GM12892 (cell line): ENCODE data around the gene POLR2B.

Experiments used
- DNase-seq: peaks from one replicate; pipeline ENCODE4 v3.0.0; 2011; ENCODE audit not compliant: insufficient read length
- FAIRE-seq: peaks from 2 replicates; lab custom pipeline; 2011; peaks lifted over from hg19 to GRCh38; lab: Jason Lieb, UNC
- POLR2A ChIP-seq: IDR thresholded peaks from 2 replicates; pipeline ENCODE4 v1.6.1; 2011; ENCODE audit warnings: low read depth, low read length, control low read depth
- POLR2AphosphoS5 ChIP-seq: IDR thresholded peaks from 2 replicates; pipeline ENCODE4 v1.6.1; 2011; ENCODE audit warnings: low read depth, low read length, control low read depth
- TAF1 ChIP-seq: IDR thresholded peaks from 2 replicates; pipeline ENCODE4 v1.6.1; 2011; ENCODE audit warnings: low read depth, mild to moderate bottlenecking, control low read depth, low read length, borderline replicate concordance

POLR2B gene

DNA sequence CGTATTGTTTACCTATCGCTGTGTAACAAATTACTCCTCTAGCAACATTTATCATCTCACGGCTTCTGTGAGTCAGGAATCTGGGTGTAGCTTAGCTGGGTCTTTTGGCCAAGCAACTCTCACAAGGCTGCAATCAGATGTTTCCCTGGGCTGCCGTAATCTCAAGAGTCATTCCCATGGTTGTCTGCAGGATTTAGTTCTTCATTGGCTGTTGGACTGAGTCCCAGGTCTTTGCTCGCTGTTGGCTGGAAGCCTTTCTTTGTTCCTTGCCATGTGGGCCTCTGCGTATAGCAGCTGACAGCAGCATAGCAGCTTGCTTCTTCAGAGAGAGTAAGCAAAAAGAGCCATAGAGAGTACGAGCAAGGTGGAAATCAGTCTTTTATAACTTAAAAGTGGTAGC, 16.8 kb downstream of the POLR2B start:
- DNase-seq (no peak), FAIRE-seq (no peak)

DNA sequence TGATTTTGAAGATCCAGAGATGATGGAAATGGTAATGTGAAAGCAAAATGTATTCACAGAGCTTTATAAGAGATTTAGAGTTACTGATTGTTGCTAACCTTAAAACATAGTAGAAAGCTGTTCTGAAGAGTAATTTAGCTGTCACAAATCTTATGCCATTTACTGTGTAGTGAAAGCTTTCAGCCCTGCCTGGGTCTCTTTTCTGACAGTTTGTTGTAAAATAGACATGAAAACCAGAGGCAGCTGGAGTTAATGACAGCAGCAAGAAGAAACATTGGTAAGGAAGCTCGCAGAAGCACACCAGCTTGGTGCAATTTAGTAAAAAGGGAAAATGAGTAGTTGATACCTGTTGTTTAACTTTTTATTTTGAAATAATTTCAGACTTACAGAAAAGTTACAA, 21.1 kb downstream of the POLR2B start:
- FAIRE-seq: no peak
- no peak for DNase-seq
- TF ChIP-seq POLR2A (no peak), POLR2AphosphoS5 (no peak), TAF1 (no peak)

More for the DNA sequence above, 16.8 kb downstream of the POLR2B start:
- no peak for TF ChIP-seq POLR2A
- TF ChIP-seq TAF1: no peak
- no peak for TF ChIP-seq POLR2AphosphoS5

DNA sequence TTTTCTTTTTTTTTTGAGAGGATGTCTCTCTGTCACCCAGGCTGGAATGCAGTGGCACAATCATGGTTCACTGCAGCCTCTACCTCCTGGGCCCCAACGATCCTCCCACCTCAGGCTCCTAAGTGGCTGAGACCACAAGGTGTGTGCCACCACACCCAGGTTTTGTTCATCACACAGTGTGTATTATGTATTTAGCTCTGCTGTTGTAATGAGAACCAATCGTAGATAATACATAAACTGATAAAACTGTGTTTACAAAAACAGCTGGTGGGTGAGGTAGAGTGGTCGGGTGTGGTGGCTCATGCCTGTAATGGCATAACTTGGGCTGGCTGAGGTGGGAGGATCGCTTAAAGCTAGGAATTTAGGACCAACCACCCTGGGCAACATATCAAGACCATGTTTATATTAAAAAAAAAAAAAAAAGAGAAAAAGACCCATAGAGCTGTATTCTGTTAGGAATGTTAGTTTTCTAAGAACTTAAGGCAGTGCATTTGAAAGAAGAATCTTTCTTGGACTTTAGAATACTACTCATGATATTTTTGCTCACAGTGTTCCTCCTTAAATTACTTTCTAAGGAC, 34.9 kb downstream of the POLR2B start:
- FAIRE-seq (no peak), DNase-seq (no peak)
- no peak for TF ChIP-seq TAF1
- TF ChIP-seq POLR2A: no peak
- TF ChIP-seq POLR2AphosphoS5: no peak

DNA sequence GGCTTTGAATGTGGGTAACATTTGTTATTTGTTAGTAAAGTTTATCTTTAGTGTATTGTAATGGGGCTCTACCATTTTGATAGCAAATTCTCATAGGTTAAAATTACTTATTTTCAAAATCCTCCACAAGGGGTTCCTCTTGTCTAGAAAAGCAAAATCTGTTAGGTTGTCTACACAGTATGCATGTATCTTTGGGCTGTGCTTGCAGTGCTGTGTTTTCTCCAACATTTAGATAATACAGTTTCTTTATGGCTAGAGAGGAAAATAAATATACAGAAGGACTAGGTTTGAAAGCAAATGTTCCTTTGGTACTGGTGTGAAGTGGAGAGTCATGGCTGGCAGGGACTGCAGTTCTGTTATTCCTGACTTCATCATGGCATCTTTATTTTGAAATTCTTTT, 40.3 kb downstream of the POLR2B start:
- FAIRE-seq (no peak), DNase-seq (no peak)
- TF ChIP-seq TAF1: no peak
- TF ChIP-seq POLR2AphosphoS5: no peak
- no peak for TF ChIP-seq POLR2A

DNA sequence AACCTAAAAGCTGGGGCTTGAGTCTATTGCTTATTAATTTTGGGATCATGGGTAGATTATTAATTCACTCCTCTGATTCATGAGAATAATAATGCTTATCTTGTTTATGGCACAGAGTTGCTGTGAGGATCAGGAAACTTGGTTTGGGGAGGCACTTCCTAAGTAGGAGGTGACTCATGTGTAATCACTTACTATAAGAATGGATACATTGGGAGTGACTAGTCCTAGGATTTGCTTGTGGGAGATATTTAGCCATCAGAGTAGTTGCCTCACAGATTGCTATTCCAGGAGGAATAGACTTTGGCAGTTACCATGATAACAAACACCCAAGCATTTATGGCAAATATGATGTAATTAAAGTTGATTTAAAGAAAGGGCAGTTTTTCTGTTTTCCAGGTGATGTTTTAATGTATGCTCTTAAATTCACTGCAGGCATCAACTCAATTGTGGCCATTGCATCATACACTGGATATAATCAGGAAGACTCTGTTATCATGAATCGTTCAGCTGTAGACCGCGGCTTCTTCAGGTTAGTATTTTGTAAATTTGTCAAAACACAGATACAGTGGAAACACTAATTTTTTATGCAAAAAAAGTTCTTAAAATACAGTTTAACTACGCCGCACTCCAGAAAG, 41.9 kb downstream of the POLR2B start:
- FAIRE-seq (no peak), DNase-seq (no peak)
- TF ChIP-seq POLR2A (no peak), TAF1 (no peak), POLR2AphosphoS5 (no peak)

DNA sequence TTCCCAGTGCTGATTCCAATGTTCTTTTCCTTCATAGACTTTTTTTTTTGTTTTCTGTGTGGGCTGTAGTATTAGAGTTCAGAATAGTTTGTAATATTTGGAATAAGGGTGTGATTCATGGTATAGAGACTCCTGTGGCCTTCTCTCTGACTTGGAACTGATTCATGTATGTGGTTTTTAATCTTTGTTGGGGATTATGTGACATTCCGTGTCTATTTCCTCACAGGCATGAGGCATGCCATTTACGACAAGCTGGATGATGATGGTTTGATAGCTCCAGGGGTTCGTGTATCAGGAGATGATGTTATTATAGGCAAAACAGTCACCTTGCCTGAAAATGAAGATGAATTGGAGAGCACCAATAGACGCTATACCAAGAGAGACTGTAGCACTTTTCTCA, 44.4 kb downstream of the POLR2B start:
- TF ChIP-seq POLR2AphosphoS5: no peak
- FAIRE-seq: no peak
- no peak for DNase-seq

DNA sequence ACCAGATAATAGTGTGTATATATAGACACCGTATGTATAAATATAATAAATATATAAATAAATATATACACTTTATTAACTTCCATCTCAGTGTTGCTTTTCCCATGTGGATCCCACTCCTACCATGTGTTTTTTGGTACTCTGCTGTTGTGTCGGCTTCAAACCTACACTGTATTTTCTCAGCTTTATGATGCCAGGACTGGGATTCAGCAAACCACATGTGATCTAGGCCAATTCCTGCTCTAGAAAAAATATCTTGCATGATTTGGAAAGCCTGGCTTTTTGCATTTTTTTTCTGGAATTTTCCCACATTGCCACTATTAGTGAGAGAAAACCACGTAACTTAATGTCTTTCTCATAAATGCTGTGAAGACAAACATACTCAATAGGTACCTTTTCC, 55.8 kb downstream of the POLR2B start:
- FAIRE-seq (no peak), DNase-seq (no peak)
- no peak for TF ChIP-seq TAF1
- no peak for TF ChIP-seq POLR2A
- TF ChIP-seq POLR2AphosphoS5: no peak

DNA sequence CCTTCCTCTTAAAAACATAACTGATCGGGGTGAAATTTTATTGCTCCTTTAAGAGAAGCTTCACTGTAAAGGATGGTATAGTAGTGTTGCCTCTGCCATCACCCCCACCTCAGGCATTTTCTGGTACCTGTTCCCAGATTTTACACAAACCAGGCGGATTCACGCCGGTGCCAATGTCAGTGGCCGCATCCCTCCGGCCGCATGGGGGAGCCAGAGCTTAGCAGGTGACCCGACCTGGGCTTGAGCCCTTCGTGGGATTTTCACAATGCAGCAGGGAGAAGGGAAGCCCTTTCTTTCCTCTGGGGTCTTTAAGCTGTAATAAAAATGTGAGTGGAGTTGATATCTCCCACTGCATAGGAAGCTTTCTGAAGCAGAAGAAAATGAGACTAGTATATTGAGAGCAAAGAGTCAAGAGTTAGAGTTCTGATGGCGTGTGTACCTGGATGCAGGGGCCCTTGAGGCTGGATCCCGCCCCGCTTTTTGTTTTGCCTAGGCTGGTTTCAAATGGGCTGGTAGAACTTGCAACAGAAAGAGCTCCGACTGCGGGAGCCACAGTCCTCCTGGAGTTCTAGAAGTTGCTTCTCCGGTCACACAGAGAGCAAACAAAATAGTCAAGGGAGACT, 59.4 kb downstream of the POLR2B start:
- TF ChIP-seq TAF1 (no peak), POLR2AphosphoS5 (no peak)
- FAIRE-seq: peak; percentile 36
- peak; percentile 15 for DNase-seq

DNA sequence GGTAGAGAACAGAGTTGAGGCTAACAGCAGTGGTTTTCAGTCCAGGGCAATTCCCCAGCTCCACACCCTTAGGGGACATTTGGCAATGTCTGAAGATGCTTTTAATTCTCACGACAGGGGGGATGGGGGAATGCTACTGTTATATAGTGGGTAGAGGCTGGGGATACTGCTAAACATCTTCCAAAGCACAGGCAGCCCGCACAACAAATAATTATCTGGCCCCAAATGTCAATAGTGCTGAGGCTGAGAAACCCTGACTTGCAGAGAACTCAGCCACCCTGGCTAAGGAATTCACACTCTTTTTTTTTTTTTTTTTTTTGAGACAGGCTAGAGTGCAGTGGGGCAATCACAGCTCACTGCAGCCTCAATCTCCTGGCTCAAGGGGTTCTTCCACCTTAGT, 60.6 kb downstream of the POLR2B start:
- DNase-seq (no peak), FAIRE-seq (no peak)
- no peak for TF ChIP-seq POLR2AphosphoS5
- no peak for TF ChIP-seq TAF1
- TF ChIP-seq POLR2A: no peak

DNA sequence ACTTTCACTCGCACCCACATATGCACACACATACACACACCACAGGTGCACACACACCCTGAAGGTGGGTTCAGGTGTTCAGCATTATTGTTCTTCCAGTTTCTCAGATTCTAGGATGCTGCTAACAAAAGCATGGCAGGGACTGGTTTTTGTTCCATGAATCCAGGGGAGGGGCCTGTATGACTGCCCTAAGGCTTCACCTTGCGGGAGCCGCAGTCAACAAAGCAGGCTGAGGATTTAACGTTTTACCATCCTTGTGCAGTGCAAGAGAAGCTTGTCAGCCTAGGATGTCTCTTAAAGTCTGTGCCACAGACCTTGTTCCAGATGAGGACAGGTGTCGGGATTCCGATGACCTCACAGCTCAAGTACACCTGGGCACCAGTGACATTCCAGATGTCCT, 61.8 kb downstream of the POLR2B start:
- DNase-seq (no peak), FAIRE-seq (no peak)
- TF ChIP-seq POLR2A (no peak), TAF1 (no peak), POLR2AphosphoS5 (no peak)

DNA sequence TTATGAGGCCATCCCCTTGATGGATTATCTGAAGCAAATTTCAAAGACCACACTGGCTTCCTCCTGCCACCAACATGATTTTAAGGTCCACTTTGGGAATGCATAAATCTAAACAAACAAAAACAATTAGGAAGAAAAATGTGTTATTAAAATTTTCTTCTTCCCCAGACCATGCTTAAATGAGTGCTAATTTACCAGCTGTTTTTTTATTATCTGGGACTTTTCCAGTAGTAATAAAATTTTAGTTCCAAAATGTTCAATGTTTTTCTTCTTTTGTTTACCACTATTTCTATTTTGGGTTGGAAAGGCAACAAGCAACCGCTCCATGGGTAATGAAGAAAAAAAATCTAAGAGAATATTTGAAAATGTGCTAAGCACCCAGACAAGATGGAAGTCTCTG, 62.3 kb downstream of the POLR2B start:
- TF ChIP-seq TAF1: no peak
- no peak for TF ChIP-seq POLR2A
- no peak for TF ChIP-seq POLR2AphosphoS5
- FAIRE-seq (no peak), DNase-seq (no peak)

DNA sequence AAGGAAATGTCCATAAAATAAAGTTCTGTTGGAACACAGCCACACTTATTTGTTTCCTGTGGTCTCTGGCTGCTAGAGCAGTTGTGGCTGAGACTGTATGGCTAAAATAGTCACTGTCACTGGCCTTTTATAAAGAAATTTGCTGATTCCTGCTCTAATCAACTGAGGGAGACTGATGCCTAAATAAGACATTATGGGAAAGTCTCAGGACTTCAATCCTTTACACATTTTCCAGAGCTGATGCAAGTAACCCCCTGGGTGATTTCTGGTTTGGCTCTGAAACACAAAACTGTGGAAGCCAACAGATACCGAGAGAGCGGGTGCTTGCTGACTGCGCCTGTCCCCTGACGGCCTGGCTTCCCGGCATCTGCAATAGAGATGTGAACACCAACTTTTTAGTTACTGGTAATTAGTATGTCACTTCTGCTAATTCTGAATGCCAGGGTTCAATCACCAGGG, 64.0 kb downstream of the POLR2B start:
- FAIRE-seq (no peak), DNase-seq (no peak)
- no peak for TF ChIP-seq POLR2A
- no peak for TF ChIP-seq TAF1
- TF ChIP-seq POLR2AphosphoS5: no peak
